GM21723 (cell line): ENCODE results near the gene CLDN7.
A peak's percentile ranks its signal among the peaks of the same experiment; 100 is the strongest.

Experiments
- ATAC-seq: cut with Tn5 transposase; IDR thresholded peaks from one replicate; pipeline ENCODE4 v1.9.1; 2021; ENCODE audit warnings: mild to moderate bottlenecking, moderate library complexity; ENCODE audit not compliant: unreplicated experiment

Gene CLDN7

DNA sequence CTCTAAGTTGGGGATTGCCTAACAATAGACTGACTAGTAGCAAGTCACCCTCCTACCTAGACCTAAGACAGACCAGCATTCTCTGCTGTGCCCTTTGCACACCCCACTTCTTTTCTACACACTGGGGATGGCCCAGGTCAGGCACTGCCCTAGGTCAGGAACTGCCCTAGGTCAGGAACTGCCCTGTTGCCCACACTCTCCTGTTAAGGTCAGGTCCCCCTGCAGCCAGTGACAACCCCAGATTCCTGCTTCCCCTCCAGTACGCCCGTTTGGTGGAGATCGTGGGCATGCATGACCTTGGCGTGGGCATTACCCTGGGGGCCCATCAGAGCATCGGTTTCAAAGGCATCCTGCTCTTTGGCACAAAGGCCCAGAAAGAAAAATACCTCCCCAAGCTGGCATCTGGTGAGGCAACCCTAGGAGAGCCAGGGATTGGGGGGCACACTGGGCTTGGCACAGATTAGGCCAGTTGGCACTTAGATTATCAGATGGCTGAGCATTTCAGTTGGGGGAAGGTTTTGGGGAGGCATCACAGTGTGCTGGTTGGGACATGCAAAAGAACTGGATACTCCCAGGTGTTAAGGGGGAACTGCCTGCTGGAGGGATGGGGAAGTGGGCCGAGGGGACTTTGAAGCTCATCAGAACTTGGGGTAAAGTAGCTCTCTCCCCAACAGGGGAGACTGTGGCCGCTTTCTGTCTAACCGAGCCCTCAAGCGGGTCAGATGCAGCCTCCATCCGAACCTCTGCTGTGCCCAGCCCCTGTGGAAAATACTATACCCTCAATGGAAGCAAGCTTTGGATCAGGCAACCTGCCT, 40.8 kb downstream of the CLDN7 start:
- no peak for ATAC-seq

DNA sequence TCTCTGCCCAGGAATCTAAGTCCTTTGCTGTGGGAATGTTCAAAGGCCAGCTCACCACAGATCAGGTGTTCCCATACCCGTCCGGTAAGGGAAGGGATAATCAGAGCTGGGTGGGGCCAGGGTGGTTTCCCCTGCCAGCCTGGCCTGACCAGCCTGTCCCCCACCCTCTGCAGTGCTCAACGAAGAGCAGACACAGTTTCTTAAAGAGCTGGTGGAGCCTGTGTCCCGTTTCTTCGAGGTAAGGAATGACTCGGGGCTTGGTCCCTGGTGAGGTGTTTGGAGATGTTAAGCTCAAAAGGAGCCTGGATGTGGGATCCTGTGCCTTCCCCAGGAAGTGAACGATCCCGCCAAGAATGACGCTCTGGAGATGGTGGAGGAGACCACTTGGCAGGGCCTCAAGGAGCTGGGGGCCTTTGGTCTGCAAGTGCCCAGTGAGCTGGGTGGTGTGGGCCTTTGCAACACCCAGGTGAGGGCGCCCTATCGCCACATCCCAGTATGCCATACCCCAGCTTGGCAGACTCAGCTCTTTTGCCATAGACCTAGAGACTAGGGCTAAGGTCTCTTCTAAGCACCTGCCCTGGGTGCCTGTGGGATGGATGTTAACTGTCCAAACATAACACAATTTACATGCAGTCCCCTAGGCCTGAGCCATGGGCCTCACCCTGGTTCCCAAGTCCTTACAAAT, 41.5 kb downstream of the CLDN7 start:
- ATAC-seq: no peak

DNA sequence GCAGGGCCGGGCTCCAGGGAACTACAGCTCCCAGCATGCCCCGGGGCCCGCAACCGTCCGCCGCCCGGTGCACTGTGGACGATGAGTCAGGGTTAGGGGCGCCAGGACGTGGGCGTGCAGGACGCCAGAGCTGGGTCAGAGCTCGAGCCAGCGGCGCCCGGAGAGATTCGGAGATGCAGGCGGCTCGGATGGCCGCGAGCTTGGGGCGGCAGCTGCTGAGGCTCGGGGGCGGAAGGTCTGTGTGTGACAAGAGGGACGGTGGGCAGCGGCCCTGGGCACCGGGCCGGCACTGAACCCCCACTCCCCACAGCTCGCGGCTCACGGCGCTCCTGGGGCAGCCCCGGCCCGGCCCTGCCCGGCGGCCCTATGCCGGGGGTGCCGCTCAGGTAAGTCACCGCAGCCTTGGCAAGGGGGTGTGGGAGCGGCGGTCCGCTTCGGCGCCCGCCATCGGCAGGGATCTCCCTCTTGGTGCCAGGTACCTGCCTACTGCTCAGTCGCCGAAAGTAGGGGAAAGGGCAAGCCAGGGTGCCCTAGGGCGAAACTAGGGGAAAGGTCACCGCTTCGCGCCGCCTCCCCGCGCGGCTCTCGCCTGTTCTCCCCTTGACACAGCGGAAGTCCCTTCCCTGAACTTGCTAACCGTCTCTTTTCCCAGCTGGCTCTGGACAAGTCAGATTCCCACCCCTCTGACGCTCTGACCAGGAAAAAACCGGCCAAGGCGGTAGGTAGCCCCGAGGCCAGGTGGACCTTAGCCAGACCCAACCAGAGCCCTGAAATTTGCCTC, 42.3 kb downstream of the CLDN7 start, which contains the start of the genes ACADVL and DLG4:
ACADVL (plus strand) TSS at position 127 of the 781 bp plus-strand sequence; CDS start at position 174, 47 bp downstream.
DLG4 (minus strand) TSS at position 25 of the 781 bp plus-strand sequence.
- peak; percentile 50 for ATAC-seq

DNA sequence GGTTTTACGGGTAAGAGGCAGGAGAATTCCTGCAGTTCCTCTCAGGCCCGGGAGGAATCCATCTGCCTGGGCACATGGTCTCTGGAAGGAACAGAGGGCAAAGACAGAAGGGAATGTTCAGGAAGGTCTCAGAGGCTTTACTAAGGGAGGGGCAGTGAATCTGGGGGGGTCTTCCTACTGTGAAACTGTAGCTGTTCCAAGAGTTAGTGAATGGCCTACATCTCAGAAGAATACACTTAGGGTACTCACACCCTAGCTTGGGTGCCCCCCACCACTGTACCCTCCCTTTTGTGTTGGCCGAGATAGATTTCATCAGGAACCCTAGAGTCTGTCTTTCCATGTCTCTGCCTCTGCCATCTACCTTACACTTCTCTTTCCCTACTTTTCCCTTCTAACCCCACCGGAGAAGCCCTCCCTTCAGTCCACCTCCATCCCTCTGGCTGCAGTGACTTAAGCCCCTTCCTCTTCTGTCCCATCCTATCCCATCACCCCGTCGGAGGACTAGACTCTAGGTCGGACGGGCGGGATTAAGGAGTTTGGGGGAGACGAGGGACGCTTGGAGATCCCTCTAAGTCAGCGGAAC, 43.0 kb downstream of the CLDN7 start:
- no peak for ATAC-seq

- ATAC-seq: no peak
Measured at GRCh38 chr17:7218758-7219157, 43.5 kb downstream of the CLDN7 start.

GRCh38 chr17:7218166-7218565, 44.1 kb downstream of the CLDN7 start:
- no peak for ATAC-seq

- no peak for ATAC-seq
Measured at GRCh38 chr17:7217113-7217987, 44.9 kb downstream of the CLDN7 start.

- ATAC-seq: no peak
Measured at GRCh38 chr17:7216242-7217112, 45.8 kb downstream of the CLDN7 start.

DNA sequence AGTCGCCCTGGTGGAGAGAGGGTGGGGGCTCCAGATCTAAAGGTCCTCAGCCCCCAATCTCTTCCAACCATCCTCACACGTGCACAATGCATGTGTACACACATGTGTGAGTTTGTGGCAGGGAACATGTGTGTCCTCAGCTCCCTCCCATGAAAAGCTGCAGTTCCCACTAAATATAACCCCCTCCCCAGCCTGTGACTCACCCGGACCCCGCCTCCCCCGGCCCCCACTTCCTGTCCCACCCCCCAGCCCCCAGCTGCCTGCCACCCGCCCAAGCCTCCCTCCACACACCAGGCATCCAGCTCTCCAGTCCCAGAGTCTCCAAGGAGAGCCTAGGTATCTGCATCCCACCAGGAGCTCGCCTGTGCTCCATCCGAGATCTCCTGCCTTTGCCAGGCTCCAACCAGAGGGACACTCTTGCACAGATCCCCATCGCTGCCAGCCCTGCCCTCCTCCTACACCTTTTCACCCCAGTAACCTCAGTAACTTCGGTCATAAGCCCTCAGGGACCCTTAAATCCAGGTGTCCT, 46.6 kb downstream of the CLDN7 start:
- ATAC-seq: no peak

GRCh38 chr17:7215136-7215638, 47.1 kb downstream of the CLDN7 start:
- ATAC-seq: no peak

GRCh38 chr17:7214300-7215135, 47.8 kb downstream of the CLDN7 start:
- ATAC-seq: peak; percentile 69

- ATAC-seq: no peak
Measured at GRCh38 chr17:7213895-7214299, 48.4 kb downstream of the CLDN7 start.

DNA sequence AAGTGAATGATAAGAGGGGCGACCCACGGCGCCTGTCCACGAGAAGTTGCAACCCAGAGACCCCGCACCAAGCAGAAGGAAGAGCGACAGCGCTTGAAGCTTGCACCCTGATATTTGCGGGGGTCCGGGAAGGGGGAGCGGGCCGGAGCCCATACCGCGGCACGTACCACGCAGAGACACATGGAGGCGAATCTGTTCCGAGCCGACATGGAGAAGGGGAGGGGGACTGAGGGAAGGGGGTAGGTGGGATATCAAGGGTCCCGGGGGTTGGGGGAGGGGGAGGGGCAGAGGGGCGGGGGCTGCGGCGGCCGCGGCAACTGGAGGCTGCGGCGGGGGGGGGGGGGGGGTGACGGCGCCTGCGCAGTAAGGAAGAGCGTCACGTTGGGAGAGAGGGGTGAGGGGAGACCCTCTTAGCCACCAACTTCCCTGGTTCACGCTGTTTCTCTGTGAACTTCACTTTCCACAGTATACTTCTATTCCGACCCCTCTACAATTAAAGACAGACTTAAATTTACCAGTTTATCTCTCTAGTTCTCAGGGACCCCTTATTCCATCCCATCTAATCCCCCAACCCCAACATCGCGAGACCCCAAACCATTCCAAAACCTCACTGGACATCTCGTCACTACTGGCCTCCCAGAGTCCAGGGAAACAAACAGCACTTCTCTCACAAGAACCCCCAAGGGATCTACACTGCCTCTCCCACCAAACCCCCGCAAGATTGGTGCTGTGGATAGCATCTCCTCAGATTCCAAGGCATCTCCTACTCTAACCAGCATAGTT, 50.6 kb downstream of the CLDN7 start:
- ATAC-seq: no peak
